AG04450 (cell line): ENCODE data around the gene KRTAP10-1. TPM values are rescaled to one million over a fixed set of nuclear protein-coding genes. Genes with fewer than 3 reads are reported as not detected.

ENCODE experiments used
- CTCF ChIA-PET: fragments of 300-600, 350-600 bp; formaldehyde crosslinking; extraction: SDS; loops from one replicate; lab custom pipeline; 2022; ENCODE audit warnings: antibody characterized with exemption, inconsistent platforms; lab: Charles Lee
- POLR2A ChIA-PET: fragments of 350-600 bp; formaldehyde crosslinking; extraction: SDS; loops from one replicate; lab custom pipeline; 2021; ENCODE audit warnings: antibody characterized with exemption, inconsistent platforms; lab: Yijun Ruan, JAX
- DNase-seq: peaks from one replicate; pipeline ENCODE4 v3.0.0-alpha.2; 2011; ENCODE audit warnings: low read depth, low spot score
- H3K27ac ChIP-seq: one replicate; pipeline ENCODE4 v1.5.1; 2012; ENCODE audit warnings: low read depth, low read length, control low read depth
- H3K27me3 ChIP-seq: one replicate; pipeline ENCODE4 v1.6.0; 2012; ENCODE audit warnings: low read length; ENCODE audit not compliant: control insufficient read depth, insufficient read depth
- H3K4me3 ChIP-seq: 2 replicates; pipeline ENCODE4 v1.5.1; 2011; ENCODE audit warnings: mild to moderate bottlenecking, low read depth, low read length, control low read depth
- H3K9me3 ChIP-seq: 2 replicates; pipeline ENCODE4 v1.5.1; 2012; ENCODE audit warnings: low read length; ENCODE audit not compliant: control insufficient read depth, insufficient read depth
- CTCF ChIP-seq: IDR thresholded peaks from 2 replicates; pipeline ENCODE4 v1.5.1; 2011; ENCODE audit warnings: low read depth, low read length, control low read depth, inconsistent platforms
- polyA plus RNA-seq: library from polyadenylated mRNA; depleted of rRNA; stranded (reverse); fragments of >200 nt; gene quantifications from 2 replicates; pipeline ENCODE4 v1.2.3, GENCODE V29; 2011

The KRTAP10-1 gene
- polyA plus RNA-seq, 1 experiment = not detected

- H3K4me3 ChIP-seq = no peak overlapping the region
- peaks cover 59% of the 10 kb centered on the region for H3K9me3 ChIP-seq
- no peak for DNase-seq
- no peak for TF ChIP-seq CTCF
- ChIA-PET CTCF (no interaction called here), POLR2A (no interaction called here)
- H3K27ac ChIP-seq = no peak overlapping the region
- H3K27me3 ChIP-seq = no peaks in the 10 kb centered on the region
Observed at GRCh38 chr21:44533121-44533890, 6.7 kb downstream of the KRTAP10-1 start.

- Histone ChIP-seq H3K9me3 (peaks cover 59% of the 10 kb centered on the region), H3K27ac (no peak overlapping the region), H3K27me3 (no peaks in the 10 kb centered on the region), H3K4me3 (no peak overlapping the region)
- no peak for TF ChIP-seq CTCF
- ChIA-PET POLR2A (no interaction called here), CTCF (interaction anchor here (0.5 kb wide), 1 partner anchor 194 kb away, joined by 5 read pairs; the partner anchor contains the start of gene CFAP410)
- DNase-seq = no peak
Observed at GRCh38 chr21:44532712-44533111, 7.3 kb downstream of the KRTAP10-1 start.

GRCh38 chr21:44531606-44532564 is 8.1 kb downstream of the KRTAP10-1 start:
- POLR2A ChIA-PET = no interaction called here
- CTCF ChIA-PET = interaction anchor here (0.5 kb wide), 1 partner anchor 193 kb away, joined by 5 read pairs; the partner anchor contains the start of gene CFAP410
- no peak for DNase-seq
- Histone ChIP-seq H3K4me3 (no peak overlapping the region), H3K27ac (no peak overlapping the region), H3K27me3 (no peaks in the 10 kb centered on the region), H3K9me3 (peaks cover 66% of the 10 kb centered on the region)
- no peak for TF ChIP-seq CTCF

GRCh38 chr21:44530903-44531605 is 8.9 kb downstream of the KRTAP10-1 start:
- POLR2A ChIA-PET = no interaction called here
- no peak for DNase-seq
- Histone ChIP-seq H3K27me3 (no peaks in the 10 kb centered on the region), H3K4me3 (no peak overlapping the region), H3K27ac (no peak overlapping the region), H3K9me3 (peaks cover 72% of the 10 kb centered on the region)
- TF ChIP-seq CTCF = no peak
- CTCF ChIA-PET = no interaction called here
